PFSK-1 (cell line): Measurements from ENCODE around the gene OR5B3.

ENCODE experiments used
- POLR2AphosphoS5 ChIP-seq: IDR thresholded peaks from 2 replicates; pipeline ENCODE4 v1.6.1; 2012; ENCODE audit warnings: low read depth, mild to moderate bottlenecking, control low read depth, low read length, moderate library complexity
- TF ChIP-seq, protein P1 (sequence below), 2 experiments: IDR thresholded peaks; 2 replicates each; pipeline versions ENCODE4 v1.6.1 to v1.8.0; 2011 to 2012; ENCODE audit warnings: low read depth in 2 of 2, low read length in 2 of 2, control low read depth in 1 of 2, inconsistent platforms in 1 of 2, mild to moderate bottlenecking in 1 of 2, moderate library complexity in 1 of 2; ENCODE audit not compliant: insufficient read depth in 1 of 2

- TF ChIP-seq POLR2AphosphoS5: no peak
- TF ChIP-seq, protein P1, sequence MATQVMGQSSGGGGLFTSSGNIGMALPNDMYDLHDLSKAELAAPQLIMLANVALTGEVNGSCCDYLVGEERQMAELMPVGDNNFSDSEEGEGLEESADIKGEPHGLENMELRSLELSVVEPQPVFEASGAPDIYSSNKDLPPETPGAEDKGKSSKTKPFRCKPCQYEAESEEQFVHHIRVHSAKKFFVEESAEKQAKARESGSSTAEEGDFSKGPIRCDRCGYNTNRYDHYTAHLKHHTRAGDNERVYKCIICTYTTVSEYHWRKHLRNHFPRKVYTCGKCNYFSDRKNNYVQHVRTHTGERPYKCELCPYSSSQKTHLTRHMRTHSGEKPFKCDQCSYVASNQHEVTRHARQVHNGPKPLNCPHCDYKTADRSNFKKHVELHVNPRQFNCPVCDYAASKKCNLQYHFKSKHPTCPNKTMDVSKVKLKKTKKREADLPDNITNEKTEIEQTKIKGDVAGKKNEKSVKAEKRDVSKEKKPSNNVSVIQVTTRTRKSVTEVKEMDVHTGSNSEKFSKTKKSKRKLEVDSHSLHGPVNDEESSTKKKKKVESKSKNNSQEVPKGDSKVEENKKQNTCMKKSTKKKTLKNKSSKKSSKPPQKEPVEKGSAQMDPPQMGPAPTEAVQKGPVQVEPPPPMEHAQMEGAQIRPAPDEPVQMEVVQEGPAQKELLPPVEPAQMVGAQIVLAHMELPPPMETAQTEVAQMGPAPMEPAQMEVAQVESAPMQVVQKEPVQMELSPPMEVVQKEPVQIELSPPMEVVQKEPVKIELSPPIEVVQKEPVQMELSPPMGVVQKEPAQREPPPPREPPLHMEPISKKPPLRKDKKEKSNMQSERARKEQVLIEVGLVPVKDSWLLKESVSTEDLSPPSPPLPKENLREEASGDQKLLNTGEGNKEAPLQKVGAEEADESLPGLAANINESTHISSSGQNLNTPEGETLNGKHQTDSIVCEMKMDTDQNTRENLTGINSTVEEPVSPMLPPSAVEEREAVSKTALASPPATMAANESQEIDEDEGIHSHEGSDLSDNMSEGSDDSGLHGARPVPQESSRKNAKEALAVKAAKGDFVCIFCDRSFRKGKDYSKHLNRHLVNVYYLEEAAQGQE (IDR thresholded peaks at IDR 0.05; ENCODE audit: insufficient read depth in 1 of 2, low read depth in 2 of 2, low read length in 2 of 2): no peak
These were observed 12.5 kb downstream of the OR5B3 start for GRCh38 chr11:58394195-58394594.
